Chondrocyte (in vitro differentiated cells): ENCODE data around the gene FOXJ1. TPM values are rescaled to one million over a fixed set of nuclear protein-coding genes. Genes with fewer than 3 reads are reported as not detected.

Experiments used
- DNase-seq: peaks from one replicate; pipeline ENCODE4 v3.0.0; 2021; ENCODE audit warnings: mixed read lengths, low spot score
- H3K27ac Mint-ChIP-seq: one replicate; pipeline ENCODE4 v1.8.0; 2021; ENCODE audit warnings: mild to moderate bottlenecking, moderate library complexity, mixed read lengths; ENCODE audit not compliant: unreplicated experiment
- H3K27me3 Mint-ChIP-seq: 2 replicates; pipeline ENCODE4 v1.8.0; 2021; ENCODE audit warnings: low read depth, mixed read lengths
- H3K36me3 Mint-ChIP-seq: 2 replicates; pipeline ENCODE4 v1.8.0; 2021; ENCODE audit warnings: low read depth, mixed read lengths
- H3K4me1 Mint-ChIP-seq: 2 replicates; pipeline ENCODE4 v1.8.0; 2021; ENCODE audit warnings: low read depth, mild to moderate bottlenecking, mixed read lengths
- H3K4me3 Mint-ChIP-seq: one replicate; pipeline ENCODE4 v1.8.0; 2021; ENCODE audit warnings: mild to moderate bottlenecking, moderate library complexity, mixed read lengths; ENCODE audit not compliant: unreplicated experiment
- H3K9me3 Mint-ChIP-seq: 2 replicates; pipeline ENCODE4 v1.8.0; 2021; ENCODE audit warnings: low read depth, mixed read lengths
- total RNA-seq: library from RNA; stranded (reverse); gene quantifications from 3 replicates; pipeline ENCODE4 v1.2.1, GENCODE V29; 2021
- TF ChIP-seq, protein P1 (sequence below): fragments of 200-600 bp; sonication (generic); IDR thresholded peaks from 2 replicates; pipeline ENCODE4 v1.5.0; 2021; ENCODE audit warnings: antibody characterized with exemption, mild to moderate bottlenecking, moderate library complexity

Gene FOXJ1
- total RNA-seq, 1 donor from 2014 or later: 0.12 TPM

DNA sequence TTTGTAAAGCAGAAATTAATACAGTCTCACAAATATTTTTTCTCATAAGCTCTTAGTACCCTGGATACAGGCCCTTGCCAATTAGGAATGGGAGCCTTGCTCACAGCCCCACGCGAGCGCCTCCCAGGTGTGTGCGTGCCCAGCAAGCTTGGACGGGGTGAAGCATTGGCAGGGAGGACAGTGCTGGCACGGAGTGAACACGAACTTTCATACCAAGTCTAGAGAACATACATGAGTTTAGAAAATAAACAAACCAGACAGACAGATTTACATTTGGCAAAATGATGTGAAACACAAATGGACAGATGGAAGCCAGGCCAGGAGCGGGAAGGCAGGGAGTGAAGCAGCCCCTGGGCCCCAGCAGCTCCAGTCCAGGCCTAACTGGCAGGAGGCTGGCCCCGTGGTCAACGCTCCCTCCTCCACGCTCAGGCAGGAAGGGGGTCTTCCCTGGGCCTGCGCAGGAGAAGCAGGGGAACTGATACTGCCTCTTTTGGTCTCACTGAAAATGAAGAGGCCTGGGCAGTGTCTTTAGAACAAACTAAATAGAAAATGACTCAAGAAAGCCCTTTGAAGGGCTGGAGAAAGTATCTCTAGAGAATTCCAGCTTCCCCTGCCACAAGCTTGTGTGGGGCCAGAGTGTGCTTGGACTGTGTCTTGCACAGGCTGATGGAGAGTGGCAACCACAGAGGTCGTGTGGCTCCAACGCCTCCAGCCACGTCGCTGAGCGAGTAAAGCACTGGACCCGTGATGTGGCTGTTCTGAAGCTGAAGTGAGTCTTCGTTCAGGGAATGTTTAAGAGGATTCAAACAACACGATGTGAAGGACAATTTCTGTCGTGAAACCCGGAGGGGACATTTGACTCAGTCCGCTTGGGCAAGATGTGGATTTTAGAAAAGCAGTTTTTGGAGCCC, 9.9 kb upstream of the FOXJ1 start:
- TF ChIP-seq, protein P1, sequence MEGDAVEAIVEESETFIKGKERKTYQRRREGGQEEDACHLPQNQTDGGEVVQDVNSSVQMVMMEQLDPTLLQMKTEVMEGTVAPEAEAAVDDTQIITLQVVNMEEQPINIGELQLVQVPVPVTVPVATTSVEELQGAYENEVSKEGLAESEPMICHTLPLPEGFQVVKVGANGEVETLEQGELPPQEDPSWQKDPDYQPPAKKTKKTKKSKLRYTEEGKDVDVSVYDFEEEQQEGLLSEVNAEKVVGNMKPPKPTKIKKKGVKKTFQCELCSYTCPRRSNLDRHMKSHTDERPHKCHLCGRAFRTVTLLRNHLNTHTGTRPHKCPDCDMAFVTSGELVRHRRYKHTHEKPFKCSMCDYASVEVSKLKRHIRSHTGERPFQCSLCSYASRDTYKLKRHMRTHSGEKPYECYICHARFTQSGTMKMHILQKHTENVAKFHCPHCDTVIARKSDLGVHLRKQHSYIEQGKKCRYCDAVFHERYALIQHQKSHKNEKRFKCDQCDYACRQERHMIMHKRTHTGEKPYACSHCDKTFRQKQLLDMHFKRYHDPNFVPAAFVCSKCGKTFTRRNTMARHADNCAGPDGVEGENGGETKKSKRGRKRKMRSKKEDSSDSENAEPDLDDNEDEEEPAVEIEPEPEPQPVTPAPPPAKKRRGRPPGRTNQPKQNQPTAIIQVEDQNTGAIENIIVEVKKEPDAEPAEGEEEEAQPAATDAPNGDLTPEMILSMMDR: no peak
- Mint-ChIP-seq H3K36me3 (no peaks in the 10 kb centered on the region), H3K27me3 (no peaks in the 10 kb centered on the region), H3K4me3 (no peak overlapping the region), H3K9me3 (no peaks in the 10 kb centered on the region), H3K27ac (no peak overlapping the region), H3K4me1 (no peaks in the 10 kb centered on the region)
- no peak for DNase-seq

DNA sequence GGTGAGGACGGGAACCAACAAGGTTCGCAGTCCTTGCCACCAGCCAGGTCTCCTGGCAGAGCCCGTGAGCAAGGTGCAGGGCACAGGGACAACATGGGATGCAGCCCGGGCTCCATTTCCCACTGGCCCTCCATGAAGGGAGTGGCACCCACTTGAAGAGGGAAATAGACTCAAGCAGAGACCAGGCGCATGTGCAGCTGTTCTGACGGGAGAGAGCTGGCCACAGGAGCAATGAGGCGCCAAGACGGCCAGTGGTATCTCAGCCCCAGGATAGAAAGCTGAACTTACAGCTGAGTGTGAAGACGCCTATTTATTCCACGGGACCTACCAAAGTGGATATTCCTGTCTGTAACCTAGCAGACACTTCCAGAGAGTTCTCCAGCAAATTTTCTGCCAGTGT, 8.2 kb upstream of the FOXJ1 start:
- Mint-ChIP-seq H3K9me3 (no peaks in the 10 kb centered on the region), H3K27me3 (no peaks in the 10 kb centered on the region), H3K4me1 (peaks cover 4% of the 10 kb centered on the region), H3K36me3 (no peaks in the 10 kb centered on the region), H3K27ac (no peak overlapping the region), H3K4me3 (no peak overlapping the region)
- DNase-seq: no peak
- TF ChIP-seq, protein P1: no peak

DNA sequence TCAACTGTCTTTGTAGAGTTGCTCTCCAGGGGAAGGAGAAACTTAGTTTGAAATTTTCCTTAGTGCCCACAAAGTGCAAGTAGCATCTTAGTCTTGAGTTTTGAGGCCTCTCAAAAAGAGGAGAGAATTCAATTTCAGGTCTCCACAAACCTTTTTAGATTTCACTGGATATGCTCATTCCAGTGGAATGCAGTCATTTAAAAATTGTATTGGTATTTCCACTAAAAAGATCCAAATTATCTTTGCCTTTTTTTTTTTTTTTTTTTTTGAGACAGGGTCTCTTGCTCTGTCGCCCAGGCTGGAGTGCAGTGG, 6.9 kb upstream of the FOXJ1 start:
- H3K36me3 Mint-ChIP-seq: no peaks in the 10 kb centered on the region
- no peak for DNase-seq
- H3K9me3 Mint-ChIP-seq: no peaks in the 10 kb centered on the region
- no peak overlapping the region for H3K4me3 Mint-ChIP-seq
- no peak overlapping the region for H3K27ac Mint-ChIP-seq
- TF ChIP-seq, protein P1: peak; percentile 3
- H3K4me1 Mint-ChIP-seq: peaks cover 4% of the 10 kb centered on the region
- H3K27me3 Mint-ChIP-seq: no peaks in the 10 kb centered on the region

- no peaks in the 10 kb centered on the region for H3K27me3 Mint-ChIP-seq
- TF ChIP-seq, protein P1: peak; percentile 82
- peaks cover 4% of the 10 kb centered on the region for H3K4me1 Mint-ChIP-seq
- DNase-seq: no peak
- no peak overlapping the region for H3K27ac Mint-ChIP-seq
- H3K9me3 Mint-ChIP-seq: no peaks in the 10 kb centered on the region
- H3K4me3 Mint-ChIP-seq: no peak overlapping the region
- H3K36me3 Mint-ChIP-seq: no peaks in the 10 kb centered on the region
These were observed 6.4 kb upstream of the FOXJ1 start for GRCh38 chr17:76147211-76148014.

DNA sequence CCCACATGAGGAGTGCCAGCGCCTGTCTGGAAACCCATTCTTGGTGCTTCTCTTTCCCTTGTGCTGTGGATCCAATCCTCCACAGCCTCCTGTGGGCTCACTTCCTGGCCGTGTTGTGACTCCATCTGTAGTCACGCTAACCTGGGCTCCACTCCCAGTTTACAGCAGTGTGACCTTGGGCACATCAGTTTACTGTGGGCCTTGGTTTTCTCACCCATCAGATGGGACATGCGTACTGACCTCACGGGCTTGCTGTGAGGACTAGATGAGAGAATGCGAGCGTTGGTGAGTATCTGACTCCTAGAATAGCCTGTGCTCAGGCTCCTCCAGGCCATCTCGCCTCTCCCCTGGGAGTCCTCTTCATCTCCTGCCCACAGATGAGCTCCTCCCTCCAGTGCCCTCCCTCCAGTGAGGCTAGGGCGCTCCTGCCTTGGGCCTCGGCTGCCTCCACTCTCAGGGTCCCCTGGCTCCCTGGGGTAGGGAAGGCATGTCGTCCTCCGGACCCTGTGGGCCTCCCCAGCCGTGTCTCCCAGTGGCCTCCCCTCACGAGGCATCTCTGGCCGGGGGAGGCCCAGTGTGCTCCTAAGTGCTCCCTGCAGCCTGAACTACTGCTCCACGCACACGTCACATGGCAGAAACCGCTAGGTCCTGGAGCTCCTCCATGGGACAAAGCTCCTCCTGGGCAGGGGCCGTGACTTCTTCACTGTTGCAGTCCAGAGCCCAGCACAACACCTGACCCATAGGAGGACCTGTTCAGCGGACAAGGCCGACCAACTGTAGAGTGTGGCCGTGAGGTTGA, 5.2 kb upstream of the FOXJ1 start:
- Mint-ChIP-seq H3K36me3 (no peaks in the 10 kb centered on the region), H3K9me3 (no peaks in the 10 kb centered on the region), H3K4me1 (peaks cover 9% of the 10 kb centered on the region), H3K27me3 (no peaks in the 10 kb centered on the region), H3K27ac (no peak overlapping the region), H3K4me3 (no peak overlapping the region)
- TF ChIP-seq, protein P1: no peak
- no peak for DNase-seq
